GM20000 (cell line): ENCODE measurements around the gene KRT2.

ENCODE experiments used
- DNase-seq: peaks from one replicate; pipeline ENCODE4 v3.0.0; 2012; ENCODE audit warnings: low spot score
- TF ChIP-seq, protein P1 (sequence below): IDR thresholded peaks from 2 replicates; pipeline ENCODE4 v1.5.1; 2012; ENCODE audit warnings: mild to moderate bottlenecking, control low read depth; ENCODE audit errors: extremely low read depth, missing control alignments

The KRT2 gene

DNA sequence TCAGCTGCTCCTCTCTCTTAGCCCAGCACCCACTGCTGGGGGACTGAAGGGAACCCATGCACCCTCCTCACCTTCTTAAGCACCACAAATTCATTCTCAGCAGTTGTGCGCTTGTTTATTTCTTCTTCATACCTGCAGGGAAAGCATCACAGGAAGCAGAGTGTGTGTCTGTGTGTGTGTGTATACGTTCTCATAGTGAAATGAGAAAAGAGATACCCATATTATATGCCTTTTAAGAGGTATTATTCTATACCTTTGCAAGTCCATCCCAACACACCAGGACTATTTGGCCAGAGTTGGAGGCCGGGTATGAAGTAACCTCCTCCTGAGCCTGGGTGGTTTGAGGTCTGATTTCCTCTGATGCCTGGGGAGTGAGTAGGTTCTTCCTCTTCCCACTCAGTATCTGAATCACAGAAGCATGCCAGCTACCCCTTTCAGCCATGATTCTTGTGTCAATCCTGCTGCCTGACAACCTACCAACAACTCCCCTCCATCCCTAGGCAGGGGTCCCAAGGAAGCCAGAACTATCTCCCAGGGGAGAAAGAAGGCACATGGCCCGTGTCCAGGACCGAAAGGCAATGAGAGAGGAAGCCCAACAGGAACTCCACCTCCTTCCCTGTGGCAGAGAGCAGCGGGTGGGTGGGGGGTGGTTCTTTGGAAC, 36.7 kb downstream of the KRT2 start:
- TF ChIP-seq, protein P1, sequence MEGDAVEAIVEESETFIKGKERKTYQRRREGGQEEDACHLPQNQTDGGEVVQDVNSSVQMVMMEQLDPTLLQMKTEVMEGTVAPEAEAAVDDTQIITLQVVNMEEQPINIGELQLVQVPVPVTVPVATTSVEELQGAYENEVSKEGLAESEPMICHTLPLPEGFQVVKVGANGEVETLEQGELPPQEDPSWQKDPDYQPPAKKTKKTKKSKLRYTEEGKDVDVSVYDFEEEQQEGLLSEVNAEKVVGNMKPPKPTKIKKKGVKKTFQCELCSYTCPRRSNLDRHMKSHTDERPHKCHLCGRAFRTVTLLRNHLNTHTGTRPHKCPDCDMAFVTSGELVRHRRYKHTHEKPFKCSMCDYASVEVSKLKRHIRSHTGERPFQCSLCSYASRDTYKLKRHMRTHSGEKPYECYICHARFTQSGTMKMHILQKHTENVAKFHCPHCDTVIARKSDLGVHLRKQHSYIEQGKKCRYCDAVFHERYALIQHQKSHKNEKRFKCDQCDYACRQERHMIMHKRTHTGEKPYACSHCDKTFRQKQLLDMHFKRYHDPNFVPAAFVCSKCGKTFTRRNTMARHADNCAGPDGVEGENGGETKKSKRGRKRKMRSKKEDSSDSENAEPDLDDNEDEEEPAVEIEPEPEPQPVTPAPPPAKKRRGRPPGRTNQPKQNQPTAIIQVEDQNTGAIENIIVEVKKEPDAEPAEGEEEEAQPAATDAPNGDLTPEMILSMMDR, result no peak
- DNase-seq, result no peak

DNA sequence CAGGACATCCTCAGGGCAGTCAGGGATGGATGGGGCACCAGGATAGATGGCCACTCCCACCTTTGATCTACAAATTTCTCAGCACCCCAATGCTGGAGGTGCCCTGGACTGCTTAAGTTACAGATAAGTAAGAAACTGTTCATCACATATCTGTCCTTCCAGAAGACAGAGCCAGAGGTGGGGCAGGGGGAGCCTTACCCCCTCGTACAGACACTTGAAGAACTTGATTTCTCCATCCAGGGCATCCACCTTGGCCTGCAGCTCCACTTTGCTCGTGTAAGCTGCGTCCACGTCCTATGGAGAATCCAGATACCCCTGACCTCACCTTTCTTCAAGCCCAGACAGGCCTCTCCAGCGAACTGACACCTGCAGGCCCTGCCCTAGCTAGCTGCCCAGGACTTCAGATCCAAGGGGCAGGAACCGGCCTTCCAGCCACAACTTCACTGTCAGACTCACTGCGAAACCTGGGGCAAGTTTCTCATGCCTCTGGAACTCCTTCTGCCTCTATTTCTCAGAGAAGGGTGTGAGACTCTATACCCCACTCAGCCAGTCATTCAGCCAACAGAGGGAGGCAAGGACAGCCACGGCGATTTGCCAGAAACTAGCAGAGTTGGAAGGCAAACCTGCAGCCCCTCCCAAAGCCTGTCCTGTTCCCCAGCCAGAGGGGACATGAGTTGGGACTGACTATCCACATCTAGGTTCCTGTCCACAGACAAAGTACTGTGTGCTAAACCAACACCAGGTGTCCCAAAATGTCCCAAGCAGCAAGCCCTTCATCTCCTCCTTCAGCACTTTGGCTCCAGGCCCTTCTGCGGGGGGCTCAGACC, 37.4 kb downstream of the KRT2 start:
- TF ChIP-seq, protein P1, result no peak
- no peak for DNase-seq

DNA sequence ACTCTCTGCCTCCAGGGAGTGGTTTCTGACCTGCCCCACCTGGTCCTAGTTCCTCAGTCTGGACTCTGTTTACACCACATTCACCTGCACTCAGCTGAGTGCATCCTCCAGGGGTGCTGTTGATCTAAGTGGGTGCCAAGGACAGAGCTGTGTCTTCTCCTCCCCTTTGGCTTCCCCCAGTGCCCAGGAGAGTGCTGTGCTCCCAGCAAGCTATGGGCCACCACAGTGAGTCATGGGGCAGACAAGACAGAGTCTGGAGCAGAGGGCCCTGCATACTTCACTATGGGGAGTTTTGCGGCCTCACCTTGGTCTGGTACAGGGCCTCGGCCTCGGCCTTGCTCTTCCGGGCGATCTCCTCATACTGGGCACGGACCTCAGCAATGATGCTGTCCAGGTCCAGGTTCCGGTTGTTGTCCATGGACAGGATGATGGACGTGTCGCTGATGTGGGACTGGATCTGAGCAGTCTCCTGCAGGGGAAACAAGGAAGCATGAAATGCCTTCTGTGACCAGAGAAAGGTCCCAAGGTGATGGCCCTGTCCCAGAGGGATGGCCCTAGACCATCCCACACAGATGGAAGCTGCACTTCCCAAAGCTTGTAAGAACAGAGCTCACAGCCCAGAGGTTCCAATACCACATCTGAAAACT, 38.5 kb downstream of the KRT2 start:
- DNase-seq, result no peak
- TF ChIP-seq, protein P1, result no peak

DNA sequence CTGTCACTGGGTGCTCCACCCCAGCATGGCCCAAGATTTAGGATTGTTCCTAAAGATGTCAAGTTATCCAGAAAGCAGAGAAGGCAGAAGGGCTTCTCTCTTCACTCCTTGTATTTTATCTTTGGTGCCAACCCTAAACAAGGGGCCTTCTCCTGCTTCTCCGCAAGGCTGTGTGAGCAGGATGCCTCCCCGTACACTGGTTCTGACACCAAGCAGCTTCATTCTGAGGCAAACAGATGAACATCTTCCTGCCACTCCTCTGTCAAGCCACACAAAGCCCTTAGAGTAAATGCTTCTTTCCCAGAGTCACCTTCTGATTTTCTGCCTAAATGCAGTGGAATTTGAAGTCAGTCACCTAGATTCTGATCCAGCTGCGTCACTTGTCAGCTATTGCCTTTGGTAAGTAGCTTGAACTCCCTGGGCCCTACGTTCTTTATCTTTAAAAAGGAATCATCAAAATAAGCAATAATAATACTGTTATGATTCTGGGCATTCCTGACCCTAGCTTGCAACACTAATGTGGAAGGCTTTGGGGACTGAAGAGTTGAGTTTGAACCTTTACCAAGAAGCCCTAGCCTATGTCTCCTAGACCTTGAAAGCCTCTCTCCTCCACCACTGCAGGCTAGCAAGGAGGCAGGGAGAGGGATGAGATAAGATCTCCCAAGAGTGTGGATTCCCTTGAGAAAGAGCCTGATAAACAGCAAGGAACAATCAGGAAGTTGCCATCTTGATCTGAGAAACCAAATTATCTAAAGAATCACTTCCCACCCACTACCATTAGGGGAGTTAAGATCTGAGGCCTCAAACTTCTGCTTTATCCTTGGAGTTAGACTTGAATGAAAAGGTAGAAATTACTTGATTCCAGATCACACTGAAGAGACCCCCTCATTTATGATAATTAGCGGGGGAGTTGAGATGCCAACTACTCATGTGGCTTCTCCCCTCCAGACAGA, 39.3 kb downstream of the KRT2 start:
- TF ChIP-seq, protein P1, result no peak

DNA sequence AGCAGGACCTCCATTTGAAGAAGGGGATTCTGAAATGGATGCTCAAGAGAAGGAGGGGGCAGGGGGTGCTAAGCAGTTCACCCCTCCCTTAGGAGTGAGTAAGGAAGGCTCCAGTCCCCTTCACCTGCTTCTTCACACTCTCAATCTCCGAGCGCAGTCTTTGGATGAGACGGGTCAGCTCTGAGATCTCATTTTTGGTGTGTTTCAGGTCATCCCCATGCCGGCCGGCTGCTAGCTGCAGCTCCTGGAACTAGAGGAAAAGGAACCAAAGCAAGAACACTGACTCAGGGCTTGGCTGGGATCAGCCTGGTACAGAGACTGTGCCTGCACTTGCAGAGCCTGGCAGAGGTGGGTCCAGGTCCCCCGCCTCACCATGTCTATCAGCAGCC, 40.9 kb downstream of the KRT2 start:
- TF ChIP-seq, protein P1, result no peak
- DNase-seq, result no peak

More for the DNA sequence above, 39.3 kb downstream of the KRT2 start:
- no peak for DNase-seq

DNA sequence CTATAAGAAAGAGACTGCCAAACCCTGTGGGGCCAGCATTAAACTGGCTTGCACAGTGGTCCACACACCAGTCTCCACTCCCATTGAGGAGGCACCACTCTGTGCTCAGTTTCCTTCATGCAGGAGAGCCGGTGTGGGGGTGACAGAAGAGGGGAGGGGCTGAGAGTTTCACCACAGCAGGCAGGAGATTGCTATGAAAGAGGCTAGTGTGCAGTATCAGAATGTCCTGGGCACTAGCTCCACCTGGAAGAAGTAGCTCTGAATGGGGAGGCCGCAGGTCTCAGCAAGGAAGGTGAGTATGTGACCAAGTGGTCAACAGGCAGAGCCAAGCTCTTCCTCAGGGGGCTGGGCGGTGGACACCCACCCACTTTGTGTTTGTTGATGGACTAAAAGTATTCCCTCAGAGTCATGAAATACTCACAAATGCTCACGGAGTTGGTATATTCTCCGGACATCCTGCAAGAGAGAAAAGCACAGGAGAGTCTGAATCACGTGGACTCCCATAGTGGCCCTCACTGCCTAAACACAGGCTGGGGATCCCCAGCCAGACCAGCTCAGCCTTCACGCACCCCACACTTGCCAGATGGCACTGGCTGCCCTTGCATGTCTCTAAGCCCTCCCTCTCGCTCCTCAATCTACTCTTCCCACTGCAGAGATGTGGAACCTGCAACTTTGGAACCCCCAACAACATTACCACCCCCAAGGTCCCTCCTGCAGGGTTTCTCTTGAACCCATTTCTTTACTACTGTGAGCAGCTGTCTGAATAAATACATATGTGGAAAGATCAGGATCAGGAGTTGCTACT, 43.0 kb downstream of the KRT2 start:
- no peak for DNase-seq
- TF ChIP-seq, protein P1, result no peak
